Non-pigmented ciliary epithelial cell (primary cell): ENCODE measurements around the gene CC2D1A.
"Not testable (repeated sequence)": the region's sequence is repeated elsewhere in the genome, so short reads cannot be mapped to it uniquely, and the experiment has no call there.

Experiments
- DNase-seq: peaks from one replicate; pipeline ENCODE4 v3.0.0-alpha.2; 2010; ENCODE audit warnings: low read depth

CC2D1A gene

GRCh38 chr19:13908674-13909073 is 2.7 kb downstream of the CC2D1A start:
- no peak for DNase-seq

GRCh38 chr19:13909430-13909829 is 3.4 kb downstream of the CC2D1A start:
- no peak for DNase-seq

- no peak for DNase-seq
Observed at GRCh38 chr19:13913352-13913751, 7.4 kb downstream of the CC2D1A start.

GRCh38 chr19:13914777-13915176 is 8.8 kb downstream of the CC2D1A start:
- no peak for DNase-seq

GRCh38 chr19:13917888-13918406 is 11.9 kb downstream of the CC2D1A start:
- DNase-seq: no peak

GRCh38 chr19:13918726-13919411 is 12.9 kb downstream of the CC2D1A start:
- no peak for DNase-seq

- no peak for DNase-seq
Observed at GRCh38 chr19:13920524-13920923, 14.5 kb downstream of the CC2D1A start.

- no peak for DNase-seq
Observed at GRCh38 chr19:13920940-13921747, 15.1 kb downstream of the CC2D1A start.

GRCh38 chr19:13922118-13922517 is 16.1 kb downstream of the CC2D1A start:
- DNase-seq: not testable (repeated sequence)

- DNase-seq: no peak
Observed at GRCh38 chr19:13923194-13923987, 17.4 kb downstream of the CC2D1A start.

- no peak for DNase-seq
Observed at GRCh38 chr19:13926010-13926409, 20.0 kb downstream of the CC2D1A start.

- no peak for DNase-seq
Observed at GRCh38 chr19:13926715-13927114, 20.7 kb downstream of the CC2D1A start.

- no peak for DNase-seq
Observed at GRCh38 chr19:13929340-13929739, 23.3 kb downstream of the CC2D1A start.

GRCh38 chr19:13929956-13930355 is 24.0 kb downstream of the CC2D1A start:
- DNase-seq: no peak

GRCh38 chr19:13930402-13930801 is 24.4 kb downstream of the CC2D1A start:
- DNase-seq: no peak

- DNase-seq: no peak
Observed at GRCh38 chr19:13931391-13932148, 25.6 kb downstream of the CC2D1A start.

- no peak for DNase-seq
Observed at GRCh38 chr19:13932149-13932637, 26.2 kb downstream of the CC2D1A start.

GRCh38 chr19:13932911-13933393 is 27.0 kb downstream of the CC2D1A start:
- DNase-seq: no peak

- DNase-seq: no peak
Observed at GRCh38 chr19:13934785-13935109, 28.7 kb downstream of the CC2D1A start.

- DNase-seq: no peak
Observed at GRCh38 chr19:13935765-13936510, 29.9 kb downstream of the CC2D1A start.
